K562 (cell line): Measurements from ENCODE around the gene VARS1. TPM values are rescaled to one million over a fixed set of nuclear protein-coding genes. Genes with fewer than 3 reads are reported as not detected.

Source experiments
- ATAC-seq: fragments of 200-7000 bp; cut with Tn5 transposase; 3 replicates; pipeline ENCODE4 v1.9.1; 2020; ENCODE audit warnings: moderate library complexity
- BruUV-seq: library from RNA; stranded (reverse); fragments of 400-500 nt; replicated peaks from 2 replicates; lab custom pipeline; 2021; lab: Mats Ljungman, UMichigan
- CTCF ChIA-PET: fragments of 300-600 bp; formaldehyde crosslinking; extraction: SDS; loops from one replicate; lab custom pipeline; 2021; ENCODE audit warnings: low intra/inter-chr PET ratio; lab: Yijun Ruan, JAX
- POLR2A ChIA-PET: fragments of 300-600, 350-650 bp; sonication (Branson Sonifier 250); formaldehyde crosslinking; extraction: SDS; loops from one replicate; lab custom pipeline; 2021; ENCODE audit warnings: antibody characterized with exemption, inconsistent platforms; lab: Yijun Ruan, JAX
- DNase-seq, 4 experiments: peaks; one replicate each; pipeline versions ENCODE4 v3.0.0 to v3.0.0-alpha.2; 2011 to 2018; ENCODE audit warnings: low spot score in 3 of 4, mixed read lengths in 3 of 4; ENCODE audit errors: extremely low read depth in 1 of 4
- FAIRE-seq: peaks from 2 replicates; lab custom pipeline; 2011; peaks lifted over from hg19 to GRCh38; lab: Jason Lieb, UNC
- H2AFZ ChIP-seq: 2 replicates; pipeline ENCODE4 v1.6.0; 2011; ENCODE audit warnings: low read depth, low read length, control low read depth, inconsistent platforms
- H3K27ac ChIP-seq: fragments of 200-600 bp; 3 replicates; pipeline ENCODE4 v1.8.0; 2011; ENCODE audit warnings: low read depth, mild to moderate bottlenecking, control low read depth, inconsistent platforms, low read length, moderate library complexity, mixed read lengths; ENCODE audit errors: extremely low read depth
- H3K27me3 ChIP-seq, 2 experiments: fragments of 300-600 bp in 1 of 2; 2 replicates in 1 of 2; 3 replicates in 1 of 2; pipeline versions ENCODE4 v1.6.0 to v1.8.0; 2011; ENCODE audit warnings: inconsistent platforms in 2 of 2, low read length in 2 of 2, mild to moderate bottlenecking in 1 of 2, mixed read lengths in 1 of 2, moderate library complexity in 1 of 2; ENCODE audit not compliant: control insufficient read depth in 2 of 2, insufficient read depth in 2 of 2
- H3K36me3 ChIP-seq: fragments of 300-600 bp; 3 replicates; pipeline ENCODE4 v1.8.0; 2011; ENCODE audit warnings: mild to moderate bottlenecking, low read length, inconsistent platforms; ENCODE audit not compliant: control insufficient read depth, insufficient read depth
- H3K4me1 ChIP-seq, 2 experiments: fragments of 200-600 bp in 1 of 2; replicated peaks in 1 of 2; 2 replicates in 1 of 2; 3 replicates in 1 of 2; pipeline versions ENCODE4 v1.5.1 to v1.8.0; 2011; ENCODE audit warnings: inconsistent platforms in 2 of 2, low read length in 2 of 2, mild to moderate bottlenecking in 1 of 2, mixed read lengths in 1 of 2, moderate library complexity in 1 of 2; ENCODE audit not compliant: control insufficient read depth in 2 of 2, insufficient read depth in 2 of 2
- H3K4me2 ChIP-seq: 2 replicates; pipeline ENCODE4 v1.6.1; 2011; ENCODE audit warnings: low read length, control low read depth, inconsistent platforms, mixed read lengths; ENCODE audit not compliant: insufficient read depth
- H3K4me3 ChIP-seq: fragments of 200-600 bp; sonication (generic), shearing (Covaris generic); 2 replicates; pipeline ENCODE4 v1.5.1; 2016; ENCODE audit warnings: control low read depth, inconsistent platforms
- H3K79me2 ChIP-seq: fragments of 200-600 bp; 3 replicates; pipeline ENCODE4 v1.8.0; 2011; ENCODE audit warnings: low read length, inconsistent platforms; ENCODE audit not compliant: control insufficient read depth, insufficient read depth
- H3K9ac ChIP-seq, 2 experiments: 2 replicates each; pipeline versions ENCODE4 v1.6.0 to v1.6.1; 2011; ENCODE audit warnings: low read depth in 2 of 2, low read length in 2 of 2, control low read depth in 1 of 2, inconsistent platforms in 1 of 2, mild to moderate bottlenecking in 1 of 2, mixed read lengths in 1 of 2; ENCODE audit not compliant: insufficient read depth in 1 of 2
- H3K9me1 ChIP-seq: one replicate; pipeline ENCODE4 v1.6.0; 2011; ENCODE audit warnings: inconsistent platforms, mild to moderate bottlenecking, low read length, moderate library complexity; ENCODE audit not compliant: control insufficient read depth, insufficient read depth
- H3K9me3 ChIP-seq: replicated peaks from 2 replicates; pipeline ENCODE4 v1.5.1; 2011; ENCODE audit warnings: low read depth, low read length, inconsistent platforms; ENCODE audit not compliant: control insufficient read depth, insufficient read depth
- H4K20me1 ChIP-seq: replicated peaks from 2 replicates; pipeline ENCODE4 v1.6.1; 2011; ENCODE audit warnings: low read length, inconsistent platforms, mixed read lengths; ENCODE audit not compliant: control insufficient read depth, insufficient read depth
- ATF4 ChIP-seq: fragments of 450-650 bp; formaldehyde crosslinking; IDR thresholded peaks from 2 replicates; pipeline ENCODE4 v1.4.0; 2022; ENCODE audit warnings: mild to moderate bottlenecking, moderate library complexity
- DEAF1 ChIP-seq: fragments of 450-650 bp; formaldehyde crosslinking; IDR thresholded peaks from 2 replicates; pipeline ENCODE4 v1.4.0; 2020; ENCODE audit warnings: mild to moderate bottlenecking, moderate library complexity
- HDAC8 ChIP-seq: fragments of 450-650 bp; IDR thresholded peaks from 2 replicates; pipeline ENCODE4 v1.6.1; 2016; ENCODE audit warnings: mild to moderate bottlenecking, missing genetic modification characterization, moderate library complexity, missing compliant biosample characterization
- HOMEZ ChIP-seq: fragments of 250-450 bp; sonication (Bioruptor Pico); IDR thresholded peaks from 2 replicates; pipeline ENCODE4 v1.4.0; 2020; ENCODE audit warnings: mild to moderate bottlenecking, moderate library complexity
- MTA3 ChIP-seq: fragments of 450-650 bp; formaldehyde crosslinking; IDR thresholded peaks from 2 replicates; pipeline ENCODE4 v1.6.1; 2017; ENCODE audit warnings: mild to moderate bottlenecking, borderline replicate concordance
- MYBL2 ChIP-seq, 2 experiments: fragments of 450-650 bp in 1 of 2; sonication (generic) in 1 of 2; formaldehyde crosslinking in 1 of 2; IDR thresholded peaks; 2 replicates each; pipeline versions ENCODE4 v1.6.1 to v1.8.1; 2017 to 2022; ENCODE audit warnings: borderline replicate concordance in 1 of 2, inconsistent platforms in 1 of 2, low read depth in 1 of 2, mild to moderate bottlenecking in 1 of 2, missing genetic modification reagents in 1 of 2, moderate library complexity in 1 of 2
- NR2C1 ChIP-seq, 2 experiments: fragments of 450-650 bp; IDR thresholded peaks; 2 replicates each; pipeline ENCODE4 v1.6.1; 2017; ENCODE audit warnings: mild to moderate bottlenecking in 2 of 2, antibody characterized with exemption in 1 of 2, inconsistent platforms in 1 of 2, missing compliant biosample characterization in 1 of 2, missing genetic modification characterization in 1 of 2
- SETDB1 ChIP-seq: IDR thresholded peaks from one replicate; pipeline ENCODE4 v1.6.1; 2012; ENCODE audit warnings: low read length, control low read depth, inconsistent platforms
- SMAD1 ChIP-seq: fragments of 150-350 bp; IDR thresholded peaks from 2 replicates; pipeline ENCODE4 v1.6.1; 2014; ENCODE audit warnings: low read length, low read depth; ENCODE audit not compliant: partially characterized antibody
- SPI1 ChIP-seq: IDR thresholded peaks from 2 replicates; pipeline ENCODE4 v1.6.1; 2011; ENCODE audit warnings: low read depth, low read length, control low read depth, borderline replicate concordance
- ZNF121 ChIP-seq: sonication (generic); formaldehyde crosslinking; conservative IDR thresholded peaks from 2 replicates; pipeline ENCODE4 v1.8.0; 2022; ENCODE audit warnings: missing genetic modification reagents
- ZNF384 ChIP-seq: IDR thresholded peaks from 2 replicates; pipeline ENCODE4 v1.6.1; 2012; ENCODE audit warnings: low read depth, low read length, improper control_type of control experiment
- ZNF561 ChIP-seq: fragments of 450-650 bp; formaldehyde crosslinking; conservative IDR thresholded peaks from 2 replicates; pipeline ENCODE4 v1.4.0; 2020; ENCODE audit warnings: mild to moderate bottlenecking, moderate library complexity
- ZNF589 ChIP-seq: fragments of 200-800 bp; sonication (Bioruptor generic); IDR thresholded peaks from 2 replicates; pipeline ENCODE4 v1.6.1; 2016; ENCODE audit warnings: low read depth, missing genetic modification characterization, missing compliant biosample characterization
- ZNF778 ChIP-seq: fragments of 450-650 bp; formaldehyde crosslinking; IDR thresholded peaks from 2 replicates; pipeline ENCODE4 v1.4.0; 2020; ENCODE audit warnings: mild to moderate bottlenecking, moderate library complexity
- ZNF785 ChIP-seq: fragments of 250-450 bp; sonication (Bioruptor Pico); IDR thresholded peaks from 2 replicates; pipeline ENCODE4 v1.4.0; 2020; ENCODE audit warnings: mild to moderate bottlenecking
- WGBS: fragments of 100-300 bp; shearing (Covaris generic); methylation state at CpG from one replicate; pipeline ENCODE4 v1.1.6; 2016; ENCODE audit warnings: low coverage, mixed read lengths; ENCODE audit not compliant: insufficient coverage; ENCODE audit errors: missing lambda C conversion rate; 5-methylcytosine and 5-hydroxymethylcytosine counted together
- in situ Hi-C: fragments of 300-500 bp; cut with MboI; formaldehyde crosslinking; loops from 4 replicates; pipeline ENCODE4 v1.15.0; 2018; ENCODE audit warnings: inconsistent platforms, mixed read lengths
- intact Hi-C: fragments of 100-400 bp; cut with micrococcal nuclease; formaldehyde crosslinking; loops from 2 replicates; pipeline ENCODE4 v1.14.2; 2022
- polyA plus RNA-seq, 8 experiments: library from polyadenylated mRNA; depleted of rRNA in 4 of 8; stranded (reverse) in 5 of 8; unstranded in 3 of 8; fragments of >200 nt; fragmentation: Nextera tagmentation in 2 of 8; fragmentation: Illumina TruSeq in 1 of 8; extraction: Ambion mirVana in 2 of 8; extraction: Trizol in 1 of 8; gene quantifications; 2 replicates each; pipeline versions ENCODE4 v1.2.1 to v1.2.3, GENCODE V29; 2011 to 2014; ENCODE audit warnings: inconsistent platforms in 1 of 8, missing spikeins in 1 of 8
- total RNA-seq, 7 experiments: library from RNA; depleted of rRNA in 6 of 7; stranded (reverse); fragments of >200 nt in 6 of 7; fragmentation: Illumina TruSeq in 2 of 7; extraction: Trizol in 2 of 7; gene quantifications; 2 replicates each; pipeline versions ENCODE4 v1.2.1 to v1.2.3, GENCODE V29; 2011 to 2021; ENCODE audit warnings: low replicate concordance in 1 of 7

VARS1 gene
- total and polyA plus RNA-seq, 9 of the 15 experiments (the other 6 are each of a cell fraction or from before 2014, with no cell fraction given) = 2.9 to 488 (median 130) TPM

GRCh38 chr6:31768363-31769257 is 26.9 kb downstream of the VARS1 start:
- peaks cover 21 to 65% of the 10 kb centered on the region in 2 experiments; a peak in 4 of 5 replicates for H3K4me1 ChIP-seq
- no peaks in the 10 kb centered on the region for H4K20me1 ChIP-seq
- intact Hi-C loops (loop anchor here (1.0 kb wide), 2 partner anchors 39 to 88 kb away; partner anchors contain the start of gene DDAH2), in situ Hi-C loops (loop anchor here (5.0 kb wide), 1 partner anchor 81 kb away; no protein-coding TSS in a partner anchor)
- no peaks in the 10 kb centered on the region for H3K9me3 ChIP-seq
- H3K4me2 ChIP-seq = no peak overlapping the region; the same call in 1 of the 2 replicates
- H3K27me3 ChIP-seq = no peaks in the 10 kb centered on the region
- POLR2A ChIA-PET = interaction anchor here (0.6 to 5.9 kb wide), 19 partner anchors 9 to 116 kb away, joined by 3 to 75 read pairs (median 6); partner anchors contain the start of genes BAG6, GPANK1, HSPA1B and MSH5
- ATAC-seq (no peak), DNase-seq (no peak), FAIRE-seq (no peak)
- no peak overlapping the region for H3K4me3 ChIP-seq
- no peak overlapping the region for H3K27ac ChIP-seq
- H3K79me2 ChIP-seq = no peaks in the 10 kb centered on the region
- CTCF ChIA-PET = interaction anchor here (1.2 to 2.9 kb wide), 3 partner anchors 39 to 88 kb away, joined by 3 to 35 read pairs (median 18); partner anchors contain the start of genes DDAH2 and LY6G5C
- BruUV-seq = no TSS peak
- 72% methylated on average over 18 of the region's 18 CpGs for WGBS
- peaks cover 4% of the 10 kb centered on the region for H3K9me1 ChIP-seq
- H2AFZ ChIP-seq = peak overlapping the region; percentile 73
- peak overlapping the region in 1 of 2 experiments; percentile 67; a peak in 1 of 4 replicates for H3K9ac ChIP-seq
- peaks cover 8% of the 10 kb centered on the region; the same call in 2 of the 3 replicates for H3K36me3 ChIP-seq
- TF ChIP-seq ZNF561 (CRISPR knock-in tag) = no peak
- TF ChIP-seq SPI1 = 0 out of 2 replicates have a peak, but pooled peaks have one; percentile 18
- TF ChIP-seq ATF4 (CRISPR knock-in tag) = 0 out of 2 replicates have a peak, but pooled peaks have one; percentile 16
- no peak for TF ChIP-seq HOMEZ (CRISPR knock-in tag)
- TF ChIP-seq SMAD1 = no peak
- TF ChIP-seq ZNF589 = peak; percentile 41; the same call in 1 of the 2 replicates
- no peak for TF ChIP-seq NR2C1 (IDR thresholded peaks at IDR 0.05)
- no peak for TF ChIP-seq NR2C1 (tag; IDR thresholded peaks at IDR 0.05)
- TF ChIP-seq SETDB1 = no peak
- no peak for TF ChIP-seq DEAF1 (CRISPR knock-in tag)
- TF ChIP-seq ZNF384 = no peak
- no peak for TF ChIP-seq MYBL2 (IDR thresholded peaks at IDR 0.05; ENCODE audit: low read depth)
- no peak for TF ChIP-seq MYBL2 (CRISPR knock-in tag; IDR thresholded peaks at IDR 0.05; ENCODE audit: borderline replicate concordance)
- no peak for TF ChIP-seq ZNF121 (CRISPR knock-in tag)
- no peak for TF ChIP-seq ZNF785 (CRISPR knock-in tag)
- no peak for TF ChIP-seq HDAC8 (tag)
- TF ChIP-seq MTA3 = no peak
- no peak for TF ChIP-seq ZNF778 (CRISPR knock-in tag)
